B cell (primary cell): ENCODE data around the gene PTPRC. TPM values are rescaled to one million over a fixed set of nuclear protein-coding genes. Genes with fewer than 3 reads are reported as not detected.

Source experiments
- ATAC-seq: fragments of 200-7000 bp; cut with Tn5 transposase; one replicate; pipeline ENCODE4 v1.10.0; 2021; ENCODE audit warnings: low read depth, mild to moderate bottlenecking, moderate number of reproducible peaks, moderate library complexity
- CTCF ChIA-PET: fragments of 350-600 bp; sonication (Branson Sonifier 250); formaldehyde crosslinking; loops from one replicate; lab custom pipeline; 2021; ENCODE audit warnings: antibody characterized with exemption, inconsistent platforms; lab: Charles Lee
- POLR2A ChIA-PET: fragments of 350-600 bp; sonication (Branson Sonifier 250); formaldehyde crosslinking; loops from one replicate; lab custom pipeline; 2021; ENCODE audit warnings: antibody characterized with exemption; lab: Charles Lee
- DNase-seq: peaks from one replicate; pipeline ENCODE4 v3.0.0; 2013
- H2AFZ ChIP-seq: 2 replicates; pipeline ENCODE4 v1.6.1; 2012; ENCODE audit warnings: mild to moderate bottlenecking, low read depth, low read length; ENCODE audit not compliant: insufficient read depth, poor library complexity, severe bottlenecking
- H3K27ac ChIP-seq, 2 donors: 1 replicate in 1 of 2; 2 replicates in 1 of 2; pipeline ENCODE4 v1.5.1; 2012 to 2013; ENCODE audit warnings: low read length in 2 of 2, mild to moderate bottlenecking in 2 of 2, moderate library complexity in 1 of 2
- H3K27me3 ChIP-seq, 4 experiments: fragments of 200-600 bp in 1 of 4; sonication (generic) in 1 of 4; replicated peaks in 1 of 4; 1 replicate in 2 of 4; 2 replicates in 2 of 4; pipeline versions ENCODE4 v1.6.1 to v1.7.0; 2013 to 2016; ENCODE audit warnings: low read length in 3 of 4, mild to moderate bottlenecking in 2 of 4, mixed read lengths in 1 of 4, moderate library complexity in 1 of 4; ENCODE audit not compliant: insufficient read depth in 4 of 4, control insufficient read depth in 3 of 4; ENCODE audit errors: control extremely low read depth in 1 of 4
- H3K36me3 ChIP-seq, 2 experiments: replicated peaks in 1 of 2; 1 replicate in 1 of 2; 2 replicates in 1 of 2; pipeline versions ENCODE4 v1.6.1 to v1.7.1; 2013; ENCODE audit warnings: low read length in 1 of 2; ENCODE audit not compliant: insufficient read depth in 2 of 2, control insufficient read depth in 1 of 2; ENCODE audit errors: control extremely low read depth in 1 of 2, extremely low read depth in 1 of 2
- H3K4me1 ChIP-seq, 2 donors: fragments of 200-600 bp in 1 of 2; sonication (generic) in 1 of 2; 1 replicate in 1 of 2; 2 replicates in 1 of 2; pipeline versions ENCODE4 v1.5.1 to v1.6.1; 2013 to 2017; ENCODE audit warnings: low read length in 2 of 2; ENCODE audit not compliant: control insufficient read depth in 2 of 2, insufficient read depth in 2 of 2
- H3K4me2 ChIP-seq: replicated peaks from 2 replicates; pipeline ENCODE3; 2012; ENCODE audit warnings: mild to moderate bottlenecking, low read depth, low read length; ENCODE audit not compliant: poor library complexity, severe bottlenecking
- H3K4me3 ChIP-seq, 5 experiments: fragments of 200-600 bp in 1 of 5; sonication (generic) in 1 of 5; 1 replicate in 3 of 5; 2 replicates in 2 of 5; pipeline versions ENCODE4 v1.5.1 to v1.7.0; 2011 to 2016; ENCODE audit warnings: low read length in 4 of 5, mild to moderate bottlenecking in 4 of 5, low read depth in 2 of 5, control low read depth in 1 of 5, moderate library complexity in 1 of 5; ENCODE audit not compliant: insufficient read depth in 1 of 5; ENCODE audit errors: control extremely low read depth in 1 of 5, extremely low read depth in 1 of 5
- H3K79me2 ChIP-seq: fragments of 200-600 bp; sonication (generic); one replicate; pipeline ENCODE4 v1.6.0; 2016; ENCODE audit warnings: low read length; ENCODE audit not compliant: control insufficient read depth, insufficient read depth
- H3K9ac ChIP-seq: fragments of 200-600 bp; sonication (generic); 2 replicates; pipeline ENCODE4 v1.6.1; 2017; ENCODE audit warnings: mild to moderate bottlenecking, low read length, moderate library complexity
- H3K9me3 ChIP-seq, 3 donors: one replicate each; pipeline versions ENCODE4 v1.6.1 to v1.7.1; 2013; ENCODE audit warnings: low read length in 2 of 3; ENCODE audit not compliant: control insufficient read depth in 2 of 3, insufficient read depth in 1 of 3; ENCODE audit errors: control extremely low read depth in 1 of 3
- H4K20me1 ChIP-seq: 2 replicates; pipeline ENCODE4 v1.6.0; 2012; ENCODE audit warnings: mild to moderate bottlenecking, low read length; ENCODE audit not compliant: insufficient read depth, control insufficient read depth, poor library complexity, severe bottlenecking
- H3K27ac Mint-ChIP-seq: one replicate; pipeline ENCODE4 v1.8.0; 2021; ENCODE audit warnings: mixed read lengths
- H3K27me3 Mint-ChIP-seq: one replicate; pipeline ENCODE4 v1.8.0; 2021; ENCODE audit warnings: mixed read lengths
- H3K4me1 Mint-ChIP-seq: one replicate; pipeline ENCODE4 v1.8.0; 2021; ENCODE audit warnings: mixed read lengths
- H3K4me3 Mint-ChIP-seq: one replicate; pipeline ENCODE4 v1.8.0; 2021; ENCODE audit warnings: mixed read lengths
- H3K9me3 Mint-ChIP-seq: one replicate; pipeline ENCODE4 v1.8.0; 2022; ENCODE audit warnings: mixed read lengths; ENCODE audit not compliant: insufficient read depth
- CTCF ChIP-seq: fragments of 200-600 bp; IDR thresholded peaks from one replicate; pipeline ENCODE4 v1.8.0; 2022; ENCODE audit warnings: antibody characterized with exemption, mild to moderate bottlenecking
- EZH2 ChIP-seq: IDR thresholded peaks from 2 replicates; pipeline ENCODE4 v1.6.1; 2012; ENCODE audit warnings: borderline replicate concordance, low read depth, mild to moderate bottlenecking, moderate library complexity, low read length; ENCODE audit not compliant: insufficient read depth, poor library complexity, severe bottlenecking
- WGBS: methylation state at CpG from one replicate; pipeline ENCODE4 v1.1.5; 2013; ENCODE audit warnings: missing lambda C conversion rate; ENCODE audit not compliant: insufficient coverage; 5-methylcytosine and 5-hydroxymethylcytosine counted together
- intact Hi-C: fragments of 100-400 bp; cut with micrococcal nuclease; formaldehyde crosslinking; loops from one replicate; pipeline ENCODE4 v1.10.0; 2022
- polyA plus RNA-seq: library from polyadenylated mRNA; depleted of rRNA; stranded (reverse); fragments of >200 nt; gene quantifications from 2 replicates; pipeline ENCODE4 v1.2.3, GENCODE V29; 2012
- total RNA-seq, 2 donors: library from RNA; stranded (reverse); fragments of 120-200 nt in 1 of 2; gene quantifications; 1 replicate in 1 of 2; 2 replicates in 1 of 2; pipeline versions ENCODE4 v1.2.3 to v1.2.4, GENCODE V29; 2013 to 2022

Gene PTPRC
- total and polyA plus RNA-seq, 2 donors (not counting 1 experiment from before 2014, with no cell fraction given) = 151 to 543 TPM

- DNase-seq (no peak), ATAC-seq (no peak)
- H3K9me3 Mint-ChIP-seq = no peaks in the 10 kb centered on the region
- intact Hi-C loops = loop anchor here (5.0 kb wide), 2 partner anchors 338 to 468 kb away; no protein-coding TSS in a partner anchor
- Histone ChIP-seq H3K27me3 (no peaks in the 10 kb centered on the region), H3K36me3 (no peaks in the 10 kb centered on the region), H3K4me1 (no peaks in the 10 kb centered on the region), H3K9me3 (no peaks in the 10 kb centered on the region), H3K4me2 (no peak overlapping the region), H3K4me3 (no peak overlapping the region), H3K79me2 (no peaks in the 10 kb centered on the region), H3K9ac (no peak overlapping the region), H3K27ac (no peak overlapping the region), H4K20me1 (no peaks in the 10 kb centered on the region), H2AFZ (no peak overlapping the region)
- CTCF ChIA-PET = interaction anchor here (1.2 to 2.5 kb wide), 2 partner anchors 339 to 779 kb away, joined by 3 to 8 read pairs; no protein-coding TSS in a partner anchor
- no peak overlapping the region for H3K4me3 Mint-ChIP-seq
- POLR2A ChIA-PET = no interaction called here
- no peak overlapping the region for H3K27ac Mint-ChIP-seq
- WGBS = 100% methylated on average over 1 of the region's 2 CpGs
- H3K27me3 Mint-ChIP-seq = no peaks in the 10 kb centered on the region
- H3K4me1 Mint-ChIP-seq = no peaks in the 10 kb centered on the region
- no peak for TF ChIP-seq EZH2
- no peak for TF ChIP-seq CTCF
Measured at GRCh38 chr1:198774421-198774820, 135.6 kb downstream of the PTPRC start.

GRCh38 chr1:198775606-198776005 is 136.8 kb downstream of the PTPRC start:
- POLR2A ChIA-PET = no interaction called here
- intact Hi-C loops = no loop called here
- H3K4me3 Mint-ChIP-seq = no peak overlapping the region

More at GRCh38 chr1:198775606-198776005, 136.8 kb downstream of the PTPRC start:
- Histone ChIP-seq H2AFZ (no peak overlapping the region), H4K20me1 (no peaks in the 10 kb centered on the region), H3K36me3 (no peaks in the 10 kb centered on the region), H3K27ac (no peak overlapping the region), H3K9me3 (no peaks in the 10 kb centered on the region), H3K4me3 (no peak overlapping the region), H3K27me3 (no peaks in the 10 kb centered on the region), H3K4me2 (no peak overlapping the region), H3K9ac (no peak overlapping the region), H3K4me1 (no peaks in the 10 kb centered on the region), H3K79me2 (no peaks in the 10 kb centered on the region)
- H3K27me3 Mint-ChIP-seq = no peaks in the 10 kb centered on the region
- ATAC-seq (no peak), DNase-seq (no peak)
- no peaks in the 10 kb centered on the region for H3K4me1 Mint-ChIP-seq
- 100% methylated on average over 6 of the region's 6 CpGs for WGBS
- no peaks in the 10 kb centered on the region for H3K9me3 Mint-ChIP-seq
- TF ChIP-seq CTCF = no peak
- TF ChIP-seq EZH2 = no peak
- no peak overlapping the region for H3K27ac Mint-ChIP-seq
- CTCF ChIA-PET = interaction anchor here (0.7 to 1.3 kb wide), 3 partner anchors 338 to 622 kb away, joined by 3 to 4 read pairs (median 3); no protein-coding TSS in a partner anchor
